Lower leg skin (tissue), 4 donors: ENCODE data around the gene RHCG. TPM values are rescaled to one million over a fixed set of nuclear protein-coding genes. Genes with fewer than 3 reads are reported as not detected.

Experiments
- DNase-seq, 2 donors: peaks; one replicate each; pipeline ENCODE4 v3.0.0-alpha.2; 2019; ENCODE audit warnings: low spot score in 2 of 2
- H3K4me3 ChIP-seq: fragments of 200-600 bp; sonication (generic); 2 replicates; pipeline ENCODE4 v1.5.1; 2017; ENCODE audit warnings: mild to moderate bottlenecking, low read depth; ENCODE audit not compliant: poor library complexity, severe bottlenecking
- POLR2A ChIP-seq, 2 donors: fragments of 450-650 bp; IDR thresholded peaks; one replicate each; pipeline ENCODE4 v1.6.1; 2016 to 2017; ENCODE audit warnings: antibody characterized with exemption in 2 of 2, mild to moderate bottlenecking in 1 of 2, moderate library complexity in 1 of 2
- WGBS, 2 donors: methylation state at CpG; one replicate each; pipeline ENCODE4 v1.1.5; 2018; 5-methylcytosine and 5-hydroxymethylcytosine counted together
- intact Hi-C: fragments of 100-400 bp; cut with DNase I; formaldehyde crosslinking; loops from one replicate; pipeline ENCODE4 v1.15.0; 2023; ENCODE audit warnings: low total_unique reads
- total RNA-seq, 4 donors: library from RNA; depleted of rRNA; stranded (reverse); fragments of >200 nt; gene quantifications; one replicate each; pipeline ENCODE4 v1.1.0, GENCODE V29; 2016
- TF ChIP-seq, protein P1 (sequence below), 3 donors: fragments of 450-650 bp; IDR thresholded peaks; one replicate each; pipeline ENCODE4 v1.5.1; 2016; ENCODE audit warnings: antibody characterized with exemption in 3 of 3, mild to moderate bottlenecking in 3 of 3, moderate library complexity in 2 of 3

Gene RHCG
- total RNA-seq, 4 donors from 2014 or later: 1.3 to 29.0 (median 23.7) TPM

- 73 to 81% methylated on average over 6 of the region's 6 CpGs for WGBS, 2 donors
- H3K4me3 ChIP-seq: no peak overlapping the region
- no peak for DNase-seq
- intact Hi-C loops: no loop called here
- no peak for TF ChIP-seq POLR2A (IDR thresholded peaks at IDR 0.05)
- TF ChIP-seq, protein P1, sequence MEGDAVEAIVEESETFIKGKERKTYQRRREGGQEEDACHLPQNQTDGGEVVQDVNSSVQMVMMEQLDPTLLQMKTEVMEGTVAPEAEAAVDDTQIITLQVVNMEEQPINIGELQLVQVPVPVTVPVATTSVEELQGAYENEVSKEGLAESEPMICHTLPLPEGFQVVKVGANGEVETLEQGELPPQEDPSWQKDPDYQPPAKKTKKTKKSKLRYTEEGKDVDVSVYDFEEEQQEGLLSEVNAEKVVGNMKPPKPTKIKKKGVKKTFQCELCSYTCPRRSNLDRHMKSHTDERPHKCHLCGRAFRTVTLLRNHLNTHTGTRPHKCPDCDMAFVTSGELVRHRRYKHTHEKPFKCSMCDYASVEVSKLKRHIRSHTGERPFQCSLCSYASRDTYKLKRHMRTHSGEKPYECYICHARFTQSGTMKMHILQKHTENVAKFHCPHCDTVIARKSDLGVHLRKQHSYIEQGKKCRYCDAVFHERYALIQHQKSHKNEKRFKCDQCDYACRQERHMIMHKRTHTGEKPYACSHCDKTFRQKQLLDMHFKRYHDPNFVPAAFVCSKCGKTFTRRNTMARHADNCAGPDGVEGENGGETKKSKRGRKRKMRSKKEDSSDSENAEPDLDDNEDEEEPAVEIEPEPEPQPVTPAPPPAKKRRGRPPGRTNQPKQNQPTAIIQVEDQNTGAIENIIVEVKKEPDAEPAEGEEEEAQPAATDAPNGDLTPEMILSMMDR (IDR thresholded peaks at IDR 0.05): no peak
Observed at GRCh38 chr15:89531796-89532537, 35.6 kb upstream of the RHCG start.

- WGBS, 2 donors: 66 to 82% methylated on average over 5 of the region's 5 CpGs
- H3K4me3 ChIP-seq: no peak overlapping the region
- TF ChIP-seq, protein P1 (IDR thresholded peaks at IDR 0.05): no peak
- TF ChIP-seq POLR2A (IDR thresholded peaks at IDR 0.05): no peak
- DNase-seq: peak in 1 of 2 donors; percentile 77
- intact Hi-C loops: no loop called here
Observed at GRCh38 chr15:89530976-89531375, 34.6 kb upstream of the RHCG start.

DNA sequence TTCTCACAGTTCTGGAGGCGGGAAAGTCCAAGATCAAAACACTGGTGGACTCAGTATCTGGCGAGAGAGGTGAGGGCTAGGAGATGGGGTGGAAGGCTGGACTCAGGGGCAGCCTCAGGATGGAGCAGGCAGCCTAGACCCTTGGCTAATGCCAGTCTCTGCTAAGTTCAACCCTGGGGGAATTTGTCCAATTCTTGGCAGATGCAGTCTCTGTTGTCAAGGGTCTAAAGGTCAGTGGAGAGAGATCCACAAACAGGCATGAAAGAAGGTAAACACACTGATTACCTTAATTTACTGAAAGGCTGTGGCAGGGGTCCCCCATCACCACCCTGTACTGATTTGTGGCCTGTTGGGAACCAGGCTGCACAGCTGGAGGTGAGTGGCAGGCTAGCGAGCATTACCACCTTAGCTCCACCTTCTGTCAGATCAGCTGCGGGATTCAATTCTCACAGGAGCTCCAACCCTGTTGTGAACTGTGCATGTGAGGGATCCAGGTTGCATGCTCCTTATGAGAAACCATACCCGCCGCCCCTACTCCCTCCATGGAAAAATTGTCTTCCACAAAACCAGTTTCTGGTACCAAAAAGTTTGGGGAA is 32.5 kb upstream of the RHCG start:
- WGBS, 2 donors: 78 to 79% methylated on average over 6 of the region's 6 CpGs
- peak in 1 of 2 donors; percentile 49 for DNase-seq
- TF ChIP-seq, protein P1 (IDR thresholded peaks at IDR 0.05): no peak
- TF ChIP-seq POLR2A (IDR thresholded peaks at IDR 0.05): no peak
- intact Hi-C loops: no loop called here
- no peak overlapping the region for H3K4me3 ChIP-seq

DNA sequence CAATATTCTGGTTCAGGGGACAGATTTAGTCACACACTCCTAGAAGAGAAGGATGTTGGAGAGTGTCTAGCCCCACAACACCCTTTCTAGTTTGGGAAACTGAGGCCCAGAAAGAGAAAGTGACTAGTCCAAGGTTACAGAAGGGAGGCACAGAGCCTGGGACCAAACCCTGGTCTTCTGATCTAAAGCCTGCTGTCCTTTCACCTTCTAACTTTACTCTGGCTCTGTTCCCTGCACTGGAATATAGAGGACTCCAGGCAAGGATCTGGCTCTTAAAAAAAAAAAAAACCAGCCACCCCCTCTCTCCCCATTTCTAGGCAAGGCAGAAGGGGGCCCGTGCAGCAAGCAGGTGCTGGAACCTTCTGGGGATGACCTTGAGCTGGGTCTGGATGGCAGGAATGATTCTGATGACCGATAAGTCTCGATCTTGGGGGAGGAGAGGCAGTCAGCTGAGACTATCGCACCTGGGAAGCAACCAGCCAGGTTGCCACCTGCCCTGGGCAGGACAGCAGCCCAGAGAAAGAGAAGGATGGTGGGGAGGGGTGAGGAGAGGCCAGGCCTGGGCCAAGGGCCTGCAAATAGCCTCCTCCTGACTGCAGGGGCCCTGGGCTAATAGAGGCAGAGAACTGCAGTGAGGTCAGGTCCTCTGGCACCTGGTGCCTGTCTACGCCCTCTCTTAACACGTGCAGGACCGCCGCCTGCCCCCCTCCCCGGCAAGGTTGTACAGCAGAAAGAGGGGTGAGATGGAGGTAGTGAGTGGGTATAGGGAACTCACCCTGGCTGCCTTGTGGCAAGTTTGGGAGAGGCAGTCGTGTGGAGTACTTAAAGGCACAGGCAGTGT is 30.4 kb upstream of the RHCG start:
- peak in 1 of 2 donors; percentile 49 for DNase-seq
- intact Hi-C loops: no loop called here
- TF ChIP-seq, protein P1 (IDR thresholded peaks at IDR 0.05): no peak
- TF ChIP-seq POLR2A (IDR thresholded peaks at IDR 0.05): no peak
- no peak overlapping the region for H3K4me3 ChIP-seq
- 76% methylated on average over 10 of the region's 10 CpGs for WGBS, 2 donors

DNA sequence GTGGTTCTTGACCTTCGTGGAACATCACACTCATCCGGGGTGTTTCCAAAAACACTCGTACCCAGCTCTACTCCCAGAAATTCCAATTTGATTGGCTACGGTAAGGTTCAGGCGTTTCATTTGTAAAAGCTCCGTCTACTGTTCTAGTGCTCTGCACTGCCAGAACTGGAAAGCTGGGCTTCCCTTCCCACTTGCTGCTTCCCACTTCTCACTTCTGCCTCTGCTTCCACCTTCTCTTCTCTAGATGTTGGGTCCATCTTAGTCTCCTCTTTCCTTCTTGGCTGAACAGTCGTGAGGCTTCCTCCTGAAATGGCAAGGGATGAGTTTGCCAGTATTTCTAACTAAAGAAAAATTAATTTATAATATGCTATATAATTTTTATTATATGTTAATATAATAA is 29.8 kb upstream of the RHCG start:
- no peak overlapping the region for H3K4me3 ChIP-seq
- 89 to 91% methylated on average over 7 of the region's 7 CpGs for WGBS, 2 donors
- no peak for TF ChIP-seq POLR2A (IDR thresholded peaks at IDR 0.05)
- TF ChIP-seq, protein P1 (IDR thresholded peaks at IDR 0.05): no peak
- DNase-seq: peak in 1 of 2 donors; percentile 63
- intact Hi-C loops: no loop called here
